GM08714 (cell line): ENCODE data around the gene BASP1.
"Not testable (repeated sequence)": the region's sequence is repeated elsewhere in the genome, so short reads cannot be mapped to it uniquely, and the experiment has no call there.

Experiments used
- H3K4me3 ChIP-seq: fragments of 200-500 bp; sonication (Bioruptor generic); 2 replicates; pipeline ENCODE4 v1.5.1; 2014; ENCODE audit warnings: mild to moderate bottlenecking, low read length, inconsistent platforms
- ZNF274 ChIP-seq: IDR thresholded peaks from 2 replicates; pipeline ENCODE4 v1.6.1; 2012; ENCODE audit warnings: mild to moderate bottlenecking, low read depth, low read length

BASP1 gene

GRCh38 chr5:17186256-17186655 is 31.2 kb upstream of the BASP1 start:
- H3K4me3 ChIP-seq = no peak overlapping the region
- TF ChIP-seq ZNF274 = no peak

GRCh38 chr5:17187011-17187785 is 30.2 kb upstream of the BASP1 start:
- H3K4me3 ChIP-seq = no peak overlapping the region
- no peak for TF ChIP-seq ZNF274

GRCh38 chr5:17187786-17188170 is 29.7 kb upstream of the BASP1 start:
- H3K4me3 ChIP-seq = no peak overlapping the region
- TF ChIP-seq ZNF274 = no peak

GRCh38 chr5:17189381-17190036 is 27.9 kb upstream of the BASP1 start:
- no peak for TF ChIP-seq ZNF274
- no peak overlapping the region for H3K4me3 ChIP-seq

GRCh38 chr5:17190242-17190778 is 27.1 kb upstream of the BASP1 start:
- no peak for TF ChIP-seq ZNF274
- H3K4me3 ChIP-seq = no peak overlapping the region

GRCh38 chr5:17190799-17191391 is 26.5 kb upstream of the BASP1 start:
- H3K4me3 ChIP-seq = no peak overlapping the region
- TF ChIP-seq ZNF274 = no peak

GRCh38 chr5:17191574-17191973 is 25.9 kb upstream of the BASP1 start:
- H3K4me3 ChIP-seq = not testable (repeated sequence)

- TF ChIP-seq ZNF274 = no peak
- no peak overlapping the region for H3K4me3 ChIP-seq
Measured at GRCh38 chr5:17192191-17192590, 25.2 kb upstream of the BASP1 start.

- H3K4me3 ChIP-seq = no peak overlapping the region
Measured at GRCh38 chr5:17196024-17196423, 21.4 kb upstream of the BASP1 start.

GRCh38 chr5:17196697-17197096 is 20.7 kb upstream of the BASP1 start:
- no peak for TF ChIP-seq ZNF274

More at GRCh38 chr5:17196024-17196423, 21.4 kb upstream of the BASP1 start:
- TF ChIP-seq ZNF274 = no peak

GRCh38 chr5:17203329-17204132 is 13.9 kb upstream of the BASP1 start:
- H3K4me3 ChIP-seq = no peak overlapping the region
- TF ChIP-seq ZNF274 = no peak

More at GRCh38 chr5:17196697-17197096, 20.7 kb upstream of the BASP1 start:
- no peak overlapping the region for H3K4me3 ChIP-seq

- TF ChIP-seq ZNF274 = no peak
- H3K4me3 ChIP-seq = no peak overlapping the region
Measured at GRCh38 chr5:17204133-17204489, 13.3 kb upstream of the BASP1 start.

GRCh38 chr5:17206021-17206420 is 11.4 kb upstream of the BASP1 start:
- H3K4me3 ChIP-seq = no peak overlapping the region
- no peak for TF ChIP-seq ZNF274

- no peak for TF ChIP-seq ZNF274
- H3K4me3 ChIP-seq = no peak overlapping the region
Measured at GRCh38 chr5:17212191-17212590, 5.2 kb upstream of the BASP1 start.
